IPS-NIHi11 (cell line): ENCODE measurements around the gene NLRP5.
"Not testable (repeated sequence)": the region's sequence is repeated elsewhere in the genome, so short reads cannot be mapped to it uniquely, and the experiment has no call there.

ENCODE experiments used
- DNase-seq: peaks from one replicate; pipeline ENCODE4 v3.0.0; 2012; ENCODE audit warnings: mixed read lengths, low spot score

The NLRP5 gene

DNA sequence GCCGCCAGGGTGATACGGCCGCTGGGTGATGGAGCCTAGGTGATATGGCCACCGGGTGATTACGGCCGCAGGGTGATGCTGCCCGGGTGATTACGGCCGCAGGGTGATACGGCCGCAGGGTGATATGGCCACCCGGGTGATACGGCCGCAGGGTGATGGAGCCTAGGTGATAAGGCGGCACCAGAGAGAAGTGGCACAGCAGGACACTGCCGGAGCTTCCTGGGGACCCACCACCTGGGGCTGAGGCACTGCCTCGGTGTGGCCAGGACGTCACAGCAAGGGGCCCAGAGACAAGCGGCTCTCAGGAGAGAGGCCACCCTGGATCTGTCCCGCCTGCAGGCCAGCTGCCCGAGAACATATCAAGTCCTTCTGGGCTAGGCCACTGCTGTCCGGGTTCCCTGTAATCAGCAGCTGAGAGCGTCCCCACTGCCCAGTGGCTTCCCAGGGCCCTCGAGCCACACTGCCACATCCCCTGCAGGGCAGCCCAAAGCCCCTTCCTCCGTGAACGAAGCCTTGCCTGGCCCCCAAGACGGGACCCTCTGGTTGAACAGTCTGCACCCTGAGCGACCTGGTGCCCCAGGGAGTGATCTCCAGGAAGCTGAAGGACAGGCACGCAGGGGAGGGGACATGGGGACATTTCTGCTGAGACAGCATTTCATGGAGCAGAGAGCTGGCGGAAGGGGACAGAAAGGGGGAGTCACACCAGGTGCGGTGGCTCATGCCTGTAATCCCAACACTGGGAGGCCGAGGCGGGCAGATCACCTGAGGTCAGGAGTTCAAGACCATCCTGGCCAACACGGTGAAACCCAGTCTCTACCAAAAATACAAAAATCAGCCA lies 112.4 kb downstream of the NLRP5 start:
- DNase-seq = peak; percentile 4

DNA sequence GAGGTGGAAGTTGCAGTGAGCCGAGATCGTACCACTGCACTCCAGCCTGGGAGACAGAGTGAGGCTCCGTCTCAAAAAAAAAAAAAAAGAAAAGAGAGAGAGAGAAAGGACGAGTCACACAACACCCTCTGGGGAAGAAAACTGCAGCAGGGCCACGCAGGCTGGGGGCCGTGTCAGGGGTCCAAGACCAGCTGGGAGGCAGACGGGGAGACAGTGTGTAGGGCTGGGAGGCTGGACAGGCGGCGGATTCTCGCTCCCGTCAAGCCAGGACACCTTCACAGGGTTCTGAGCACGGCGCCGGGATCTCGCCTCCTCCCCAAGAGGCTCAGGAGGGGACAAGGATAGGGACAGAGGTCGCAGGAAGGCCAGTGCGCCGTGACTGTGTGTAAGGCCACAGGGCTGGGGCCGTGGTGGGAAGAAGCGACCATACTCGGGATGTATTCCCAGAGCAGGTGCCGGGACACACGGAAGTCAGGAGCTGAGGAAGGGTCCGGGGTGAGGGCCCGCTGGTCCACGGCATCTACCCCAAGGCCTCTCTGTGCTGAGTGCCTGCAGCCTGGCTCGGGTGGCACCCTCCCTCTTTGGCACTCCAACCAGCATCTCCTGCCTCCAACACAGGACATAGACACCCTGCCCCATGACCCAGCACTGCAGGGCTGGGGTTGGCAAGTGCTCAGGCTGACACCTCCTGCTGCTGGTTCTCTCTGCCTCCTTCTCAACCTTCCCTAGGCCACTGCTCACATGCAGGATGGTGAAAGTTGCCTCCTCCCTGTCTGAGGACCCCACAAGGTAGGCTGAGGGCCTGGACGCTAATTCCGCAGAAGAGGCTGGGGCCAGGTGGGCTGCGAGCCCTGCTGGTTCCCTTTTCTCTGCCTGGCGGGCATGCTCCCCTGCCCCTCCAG lies 113.3 kb downstream of the NLRP5 start:
- peak; percentile 4 for DNase-seq

DNA sequence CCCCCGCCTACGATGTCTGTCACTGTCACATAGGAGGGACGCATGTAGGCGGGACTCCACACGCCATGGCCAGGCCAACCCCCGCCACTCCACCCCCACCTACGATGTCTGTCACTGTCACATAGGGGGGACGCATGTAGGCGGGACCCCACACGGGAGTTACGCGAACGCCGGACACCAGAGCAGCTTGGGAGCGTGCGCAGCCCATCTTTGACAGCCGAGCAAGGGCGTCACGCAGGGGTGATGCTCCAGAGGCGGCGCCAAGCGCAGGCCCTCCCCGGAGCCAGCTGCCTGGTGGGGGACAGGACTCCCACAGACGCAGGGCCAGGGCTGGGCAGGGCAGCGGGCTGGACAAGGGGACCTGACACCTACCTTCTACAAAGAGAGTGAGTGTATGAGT lies 114.5 kb downstream of the NLRP5 start:
- peak; percentile 10 for DNase-seq

DNA sequence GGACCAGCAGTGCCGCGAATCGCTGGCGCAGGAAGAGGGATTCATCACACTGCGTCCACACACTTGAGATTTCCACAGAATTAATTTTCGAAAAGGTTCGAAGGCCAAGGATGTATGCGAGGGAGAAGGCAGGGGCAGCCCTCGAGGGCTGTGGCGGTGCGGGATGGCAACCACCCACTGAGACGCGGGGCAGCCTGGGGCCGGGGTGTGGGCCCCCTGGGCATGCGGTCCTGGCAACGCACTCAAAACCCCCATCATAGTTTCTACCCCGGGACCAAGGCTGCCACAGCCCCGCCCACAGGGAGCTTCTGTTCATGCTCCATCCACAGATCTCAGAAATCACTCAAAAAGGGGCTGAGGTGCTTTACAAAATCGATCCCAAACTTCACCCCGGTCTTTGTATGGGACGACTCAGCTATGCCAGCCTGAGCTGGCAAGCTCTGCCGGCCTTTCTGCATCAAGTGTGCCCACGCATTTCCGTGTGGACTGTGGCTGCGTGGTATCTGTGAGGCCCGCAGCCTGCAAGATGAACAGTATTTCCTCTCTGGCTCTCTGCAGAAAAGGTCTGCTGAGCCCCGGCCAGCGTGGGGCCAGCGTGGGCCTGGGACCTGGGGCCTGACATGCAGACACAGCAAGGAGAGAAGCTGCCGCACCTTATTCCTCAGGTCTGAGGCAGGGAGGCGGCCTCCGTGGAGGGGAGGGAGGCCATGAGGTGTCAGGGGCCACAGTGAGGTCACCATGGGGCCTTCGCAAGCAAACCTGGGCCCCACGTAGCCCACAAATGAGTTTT lies 115.4 kb downstream of the NLRP5 start:
- DNase-seq = peak; percentile 14

GRCh38 chr19:56103027-56103614 lies 116.5 kb downstream of the NLRP5 start:
- peak; percentile 3 for DNase-seq

DNA sequence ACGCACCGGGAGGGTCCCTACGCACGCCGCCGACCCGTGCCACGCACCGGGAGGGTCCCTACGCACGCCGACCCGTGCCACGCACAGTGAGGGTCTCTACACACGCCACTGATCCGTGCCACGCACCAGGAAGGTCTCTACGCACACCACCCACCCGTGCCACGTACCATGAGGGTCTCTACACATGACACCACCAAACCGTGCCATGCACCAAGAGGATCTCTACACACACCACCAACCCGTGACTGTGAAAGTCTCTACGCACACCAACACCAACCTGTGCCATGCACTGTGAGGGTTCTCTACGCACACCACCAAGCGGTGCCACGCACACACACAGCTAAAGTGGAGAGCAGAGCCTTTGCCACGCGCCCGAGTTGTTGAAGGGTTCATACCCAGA lies 117.8 kb downstream of the NLRP5 start:
- no peak for DNase-seq

DNA sequence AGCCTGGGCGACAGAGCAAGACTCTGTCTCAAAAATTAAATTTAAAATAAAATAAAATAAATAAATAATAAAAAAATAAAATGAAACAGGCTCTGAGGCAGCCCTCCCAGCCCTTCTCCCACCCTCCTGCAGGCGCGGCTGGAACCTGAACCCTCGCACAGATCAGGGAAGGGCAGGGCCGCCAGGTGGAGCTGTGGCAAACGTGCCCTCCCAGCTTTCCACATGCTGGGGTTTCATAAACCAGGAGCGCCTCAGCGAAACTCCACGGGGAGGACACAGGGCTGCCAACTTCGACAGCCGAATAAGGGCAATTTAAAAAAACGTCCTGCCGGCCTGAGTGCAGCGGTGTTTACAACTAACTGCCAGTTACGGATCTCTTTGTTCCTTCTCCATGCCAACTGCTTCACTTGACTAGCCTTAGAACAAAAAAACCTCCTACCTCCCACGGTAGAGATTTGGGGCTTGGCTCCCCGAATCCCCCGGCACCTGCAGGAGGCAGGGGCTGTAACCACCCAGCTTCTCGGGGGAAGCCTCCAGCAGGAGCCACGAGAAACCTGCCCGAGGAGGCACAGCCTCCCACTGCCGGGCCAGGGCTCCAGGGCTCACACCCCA lies 118.6 kb downstream of the NLRP5 start:
- DNase-seq = peak; percentile 89

DNA sequence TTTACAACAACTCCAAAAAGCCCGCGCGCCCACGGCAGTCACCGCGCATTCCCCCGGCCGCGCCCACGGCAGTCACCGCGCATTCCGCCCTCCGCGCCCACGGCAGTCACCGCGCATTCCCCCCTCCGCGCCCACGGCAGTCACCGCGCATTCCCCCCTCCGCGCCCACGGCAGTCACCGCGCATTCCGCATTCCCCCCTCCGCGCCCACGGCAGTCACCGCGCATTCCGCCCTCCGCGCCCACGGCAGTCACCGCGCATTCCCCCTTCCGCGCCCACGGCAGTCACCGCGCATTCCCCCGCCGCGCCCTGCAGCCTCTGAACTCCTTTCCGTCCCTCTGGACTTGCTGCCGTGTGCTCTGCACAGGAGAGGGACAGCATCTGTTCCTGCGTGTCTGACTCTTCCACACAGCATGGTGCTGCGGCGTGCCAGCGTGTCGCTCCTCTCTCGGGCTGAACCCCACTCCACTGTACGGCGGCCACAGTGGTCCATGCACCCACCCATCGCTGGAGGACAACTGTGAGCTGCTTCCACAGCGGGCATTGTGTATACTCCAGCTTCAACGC lies 119.3 kb downstream of the NLRP5 start:
- not testable (repeated sequence) for DNase-seq

DNA sequence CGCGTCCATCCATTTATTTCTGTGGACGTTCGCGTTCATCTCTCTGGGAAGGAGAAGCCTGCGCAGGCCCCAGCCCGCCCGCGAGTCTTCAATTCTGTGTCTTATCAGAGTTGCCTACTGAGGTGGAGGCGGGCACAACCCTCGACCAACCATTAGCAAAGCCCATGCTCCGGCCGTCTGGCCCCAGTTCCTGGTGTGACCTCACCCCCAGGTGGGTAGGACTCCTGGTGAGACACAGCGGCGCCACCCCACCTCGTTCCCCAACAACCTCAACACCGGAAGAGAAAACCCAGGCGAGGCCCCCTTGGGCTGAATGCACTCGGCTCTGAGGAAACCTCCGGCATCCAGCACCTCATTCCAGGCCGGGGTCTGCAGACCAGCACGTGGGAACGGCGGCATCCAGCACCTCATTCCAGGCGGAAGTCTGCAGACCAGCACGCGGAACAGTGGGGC lies 119.8 kb downstream of the NLRP5 start:
- no peak for DNase-seq

- DNase-seq = no peak
Observed at GRCh38 chr19:56106993-56107392, 120.4 kb downstream of the NLRP5 start.

DNA sequence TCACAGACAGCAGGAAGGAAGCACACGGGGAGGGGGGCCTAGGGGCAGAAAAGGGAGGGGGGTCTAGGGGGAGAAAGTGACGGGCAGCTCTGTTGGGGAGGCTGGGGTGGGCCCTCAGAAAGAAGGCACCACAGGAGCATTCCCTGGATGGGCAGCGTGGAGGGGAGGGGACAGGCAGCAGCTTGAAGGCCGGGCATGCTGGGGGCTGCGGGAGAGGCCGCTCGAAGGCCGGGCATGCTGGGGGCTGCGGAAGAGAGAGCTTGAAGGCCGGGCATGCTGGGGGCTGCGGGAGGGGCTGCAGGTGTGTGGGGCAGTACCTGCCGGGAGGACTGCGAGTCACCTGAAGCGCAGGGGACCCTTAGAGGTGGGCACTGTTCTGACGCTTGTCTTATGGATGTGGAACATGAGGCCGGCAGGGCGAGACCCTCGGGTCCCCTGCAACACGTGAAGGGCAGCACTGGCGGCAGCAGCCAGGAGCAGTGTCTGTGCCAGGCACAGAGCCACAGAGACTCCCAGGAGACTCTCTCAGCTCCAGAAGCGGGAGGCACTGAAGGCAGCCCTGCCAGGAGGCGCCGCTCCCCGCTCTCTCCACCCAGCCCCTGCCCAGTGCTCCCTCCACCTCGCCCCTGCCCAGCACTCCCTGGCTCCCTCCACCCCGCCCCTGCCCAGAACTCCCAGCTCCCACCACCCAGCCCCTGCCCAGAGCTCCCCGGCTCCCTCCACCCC lies 121.2 kb downstream of the NLRP5 start:
- DNase-seq = no peak

GRCh38 chr19:56108447-56109195 lies 122.0 kb downstream of the NLRP5 start:
- DNase-seq = no peak

- no peak for DNase-seq
Observed at GRCh38 chr19:56109226-56109625, 122.7 kb downstream of the NLRP5 start.

DNA sequence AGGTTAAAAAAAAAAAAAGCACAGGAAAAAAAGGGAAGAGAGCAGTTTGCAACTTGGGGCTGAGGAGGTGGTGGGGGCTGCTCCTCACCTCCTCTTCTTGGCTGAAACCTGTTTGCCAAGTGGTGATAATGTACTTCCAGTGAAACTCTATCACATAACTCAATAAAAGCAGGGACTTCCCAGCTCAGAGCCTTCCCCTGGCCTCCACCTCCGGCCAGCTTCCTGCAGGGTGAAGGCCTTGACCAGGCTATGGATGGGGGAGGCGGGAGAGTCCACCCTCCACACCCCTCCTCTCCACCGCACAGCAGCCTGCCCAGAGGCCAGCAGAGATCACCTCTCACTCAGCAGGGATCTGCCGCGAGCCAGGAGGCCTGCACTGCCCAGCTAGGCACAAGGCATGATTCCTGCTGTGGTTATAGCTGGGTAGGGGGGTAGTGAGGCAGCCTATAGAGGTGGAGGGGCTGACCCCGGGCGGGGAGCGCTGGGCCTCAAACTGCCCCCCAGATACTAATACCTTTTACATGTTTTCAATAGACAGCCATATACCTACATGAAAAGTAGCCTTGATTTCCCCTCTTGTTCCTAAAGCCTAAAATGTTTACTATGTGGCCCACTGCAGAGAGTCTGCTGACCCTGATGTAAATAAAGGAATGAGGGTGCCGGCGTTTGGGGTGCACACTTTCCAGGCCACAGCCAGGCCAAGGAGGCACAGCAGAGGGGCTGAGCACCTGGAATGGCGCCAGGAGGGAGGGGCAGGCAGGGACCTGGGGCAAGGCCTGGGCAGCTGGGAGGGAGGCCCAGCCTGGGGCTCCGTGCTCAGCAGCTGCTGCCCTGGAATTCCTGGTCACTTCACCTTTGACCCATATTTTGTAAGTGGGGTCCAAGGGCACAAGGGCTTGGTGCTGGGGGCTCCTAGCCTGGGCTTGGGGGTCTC lies 124.2 kb downstream of the NLRP5 start:
- no peak for DNase-seq
